Measurements from ENCODE around the gene COPG2.

- TF ChIP-seq CTCF (IDR thresholded peaks at IDR 0.05; ENCODE audit: low read depth, low read length, poor library complexity, severe bottlenecking) = no peak
- TF ChIP-seq EZH2phosphoT487 (IDR thresholded peaks at IDR 0.05; ENCODE audit: borderline replicate concordance, low read length) = no peak
These were observed 179.2 kb downstream of the COPG2 start for GRCh38 chr7:130489140-130489983.
